Suppressor macrophage treated with lipopolysaccharide for 1 hour (primary cell): ENCODE results near the gene GIT1.

Experiments
- DNase-seq, 3 donors: peaks; one replicate each; pipeline ENCODE4 v3.0.0-alpha.2; 2020 to 2022

The GIT1 gene, protein sequence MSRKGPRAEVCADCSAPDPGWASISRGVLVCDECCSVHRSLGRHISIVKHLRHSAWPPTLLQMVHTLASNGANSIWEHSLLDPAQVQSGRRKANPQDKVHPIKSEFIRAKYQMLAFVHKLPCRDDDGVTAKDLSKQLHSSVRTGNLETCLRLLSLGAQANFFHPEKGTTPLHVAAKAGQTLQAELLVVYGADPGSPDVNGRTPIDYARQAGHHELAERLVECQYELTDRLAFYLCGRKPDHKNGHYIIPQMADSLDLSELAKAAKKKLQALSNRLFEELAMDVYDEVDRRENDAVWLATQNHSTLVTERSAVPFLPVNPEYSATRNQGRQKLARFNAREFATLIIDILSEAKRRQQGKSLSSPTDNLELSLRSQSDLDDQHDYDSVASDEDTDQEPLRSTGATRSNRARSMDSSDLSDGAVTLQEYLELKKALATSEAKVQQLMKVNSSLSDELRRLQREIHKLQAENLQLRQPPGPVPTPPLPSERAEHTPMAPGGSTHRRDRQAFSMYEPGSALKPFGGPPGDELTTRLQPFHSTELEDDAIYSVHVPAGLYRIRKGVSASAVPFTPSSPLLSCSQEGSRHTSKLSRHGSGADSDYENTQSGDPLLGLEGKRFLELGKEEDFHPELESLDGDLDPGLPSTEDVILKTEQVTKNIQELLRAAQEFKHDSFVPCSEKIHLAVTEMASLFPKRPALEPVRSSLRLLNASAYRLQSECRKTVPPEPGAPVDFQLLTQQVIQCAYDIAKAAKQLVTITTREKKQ

DNA sequence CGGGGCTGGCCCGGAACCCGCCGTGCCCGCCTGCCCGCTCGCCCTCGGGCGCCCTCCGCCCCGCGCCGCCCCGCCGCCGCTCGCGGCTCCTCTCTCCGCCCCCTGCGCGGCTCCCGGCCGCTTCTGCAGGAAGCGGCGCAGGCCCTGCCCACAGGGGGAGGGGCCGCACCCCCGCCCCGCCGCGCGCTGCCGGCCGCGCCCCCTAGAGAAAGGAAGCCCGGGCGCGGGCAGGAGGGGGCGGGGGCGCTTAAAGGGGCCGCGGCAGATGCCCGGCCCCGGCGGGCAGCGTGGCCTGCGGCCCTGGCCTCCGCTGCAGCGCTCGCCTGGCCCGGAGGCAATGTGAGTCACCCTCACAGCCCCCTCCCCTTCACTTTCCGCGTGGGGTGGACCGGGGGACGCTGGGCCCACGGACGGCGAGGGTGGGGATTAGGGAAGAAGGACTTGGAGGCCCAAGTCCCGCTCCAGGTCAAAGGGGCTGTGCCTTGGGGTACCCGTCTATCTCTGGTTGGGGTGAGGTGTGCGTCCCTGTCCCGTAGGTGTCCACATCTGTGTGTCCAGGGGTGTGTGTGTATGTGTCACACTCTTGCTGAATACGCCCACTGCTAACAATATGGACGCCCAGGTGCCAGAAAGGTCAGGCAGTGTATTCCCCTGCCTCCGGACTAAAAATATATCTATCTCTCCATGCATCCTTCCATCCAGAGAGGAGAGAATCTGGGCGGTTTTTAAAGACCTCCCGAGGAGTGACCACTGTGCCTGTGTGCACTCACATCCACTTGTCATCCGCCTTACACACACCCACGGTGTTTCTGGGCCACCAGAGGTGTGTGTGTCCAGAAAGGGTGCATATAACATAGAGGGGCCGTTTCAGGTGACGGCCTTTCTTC, at the start of gene GIT1:
Gene GIT1, minus strand, starts transcription at position 125 of the 887 bp plus-strand sequence. CDS start 270 bp downstream, outside the sequence.
- DNase-seq, result peak; percentile 91 to 98 (median 95)

DNA sequence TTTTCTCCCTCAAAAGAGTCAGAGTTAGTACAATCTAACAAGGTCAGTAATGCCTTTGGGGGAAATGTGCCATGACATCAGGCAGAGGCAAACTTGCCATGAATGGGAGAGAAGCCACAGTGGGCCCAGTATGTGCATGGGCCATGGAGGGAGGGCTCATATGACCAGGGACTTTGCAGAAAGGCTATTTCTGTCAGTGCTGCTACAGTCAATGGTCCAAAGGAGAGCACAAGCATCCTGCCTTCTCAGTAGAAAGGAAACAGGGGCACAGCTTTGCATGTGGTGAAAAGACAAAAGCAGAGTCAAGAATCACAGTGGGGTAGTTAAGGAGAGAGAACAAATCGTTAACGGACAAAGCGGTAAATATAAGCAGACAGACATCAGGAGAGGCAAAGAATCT, 44.4 kb upstream of the GIT1 start:
- no peak for DNase-seq

DNA sequence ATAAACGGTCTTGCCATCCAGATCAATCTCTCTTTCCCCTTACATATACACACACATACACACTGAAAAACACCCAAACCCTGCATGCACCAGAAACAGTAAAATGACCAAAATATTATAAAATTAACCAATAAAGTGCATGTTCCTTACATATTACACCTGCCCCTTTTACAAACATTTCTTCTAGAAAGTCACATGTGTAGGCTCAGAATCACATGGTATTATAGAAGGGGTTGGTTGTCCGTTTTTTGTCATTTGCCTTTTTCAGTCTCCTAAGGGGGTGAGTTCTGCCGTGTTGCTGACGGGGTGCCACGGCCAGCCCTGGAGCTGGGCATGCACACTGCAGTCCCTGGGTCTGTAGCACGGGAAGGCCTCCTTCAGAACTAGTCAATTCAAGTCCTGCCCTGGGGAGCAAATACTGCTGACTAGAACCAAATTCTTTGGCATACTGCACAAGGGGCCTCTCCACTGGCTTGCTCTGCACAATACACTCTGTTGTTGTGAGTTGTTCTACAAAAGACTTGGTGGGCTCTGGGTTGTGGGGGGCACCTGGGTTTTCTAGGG, 41.3 kb upstream of the GIT1 start:
- DNase-seq, result no peak

DNA sequence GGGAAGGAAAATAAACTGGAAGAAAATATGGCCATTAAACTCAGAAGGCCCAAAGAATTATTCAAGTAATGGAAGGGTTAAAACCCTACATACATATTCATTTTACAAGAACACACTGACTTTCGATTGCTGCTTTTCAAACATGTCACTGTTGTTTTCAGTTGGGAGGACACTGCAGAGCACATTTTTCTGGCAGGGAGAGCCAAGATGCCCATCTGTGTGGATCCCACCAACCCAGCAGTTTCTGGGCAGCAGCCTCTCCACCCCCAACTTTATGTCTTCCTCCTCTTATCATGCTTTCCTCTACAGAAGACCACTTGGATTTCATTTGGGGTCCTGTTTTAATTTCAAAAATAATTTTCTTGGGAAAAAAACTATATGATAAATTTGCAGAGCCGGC, 40.4 kb upstream of the GIT1 start:
- DNase-seq, result no peak

DNA sequence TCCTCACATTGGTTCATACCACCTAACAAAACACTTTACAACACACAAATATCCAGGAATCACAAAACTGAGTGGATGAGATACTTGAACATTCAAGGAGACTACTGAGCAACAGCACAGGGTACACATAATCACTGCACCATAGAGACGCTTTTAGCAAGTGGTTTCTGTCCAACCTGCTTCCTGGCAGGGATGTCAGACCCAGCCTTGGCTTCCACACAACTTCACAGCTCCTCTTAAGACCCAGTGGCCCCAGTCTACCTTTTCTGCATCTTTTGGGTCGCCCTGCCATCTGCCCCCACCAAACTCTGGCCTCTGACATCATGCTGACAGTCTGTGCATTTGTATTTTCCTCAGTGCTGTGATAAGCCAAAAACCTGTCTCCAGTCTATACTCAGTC, 39.2 kb upstream of the GIT1 start:
- no peak for DNase-seq

DNA sequence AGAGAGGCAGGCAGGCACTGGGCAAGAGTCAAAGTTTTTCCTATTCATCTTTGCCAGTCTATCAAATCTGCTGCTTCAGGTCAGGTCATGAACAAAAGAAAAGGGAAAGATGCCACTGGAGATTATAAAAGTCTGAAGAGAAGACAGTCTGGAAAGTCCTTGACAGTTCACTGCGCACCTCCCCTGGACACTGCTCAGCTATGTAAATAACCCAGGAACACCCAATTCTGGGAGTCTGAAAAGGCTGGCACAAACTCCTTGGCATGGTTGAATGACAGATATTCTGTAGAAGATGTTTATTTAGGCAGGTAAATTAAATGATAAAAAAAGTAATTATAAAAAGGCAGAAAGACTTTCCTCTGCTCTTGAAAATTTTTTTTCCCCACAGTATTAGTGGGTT, 38.5 kb upstream of the GIT1 start:
- no peak for DNase-seq

DNA sequence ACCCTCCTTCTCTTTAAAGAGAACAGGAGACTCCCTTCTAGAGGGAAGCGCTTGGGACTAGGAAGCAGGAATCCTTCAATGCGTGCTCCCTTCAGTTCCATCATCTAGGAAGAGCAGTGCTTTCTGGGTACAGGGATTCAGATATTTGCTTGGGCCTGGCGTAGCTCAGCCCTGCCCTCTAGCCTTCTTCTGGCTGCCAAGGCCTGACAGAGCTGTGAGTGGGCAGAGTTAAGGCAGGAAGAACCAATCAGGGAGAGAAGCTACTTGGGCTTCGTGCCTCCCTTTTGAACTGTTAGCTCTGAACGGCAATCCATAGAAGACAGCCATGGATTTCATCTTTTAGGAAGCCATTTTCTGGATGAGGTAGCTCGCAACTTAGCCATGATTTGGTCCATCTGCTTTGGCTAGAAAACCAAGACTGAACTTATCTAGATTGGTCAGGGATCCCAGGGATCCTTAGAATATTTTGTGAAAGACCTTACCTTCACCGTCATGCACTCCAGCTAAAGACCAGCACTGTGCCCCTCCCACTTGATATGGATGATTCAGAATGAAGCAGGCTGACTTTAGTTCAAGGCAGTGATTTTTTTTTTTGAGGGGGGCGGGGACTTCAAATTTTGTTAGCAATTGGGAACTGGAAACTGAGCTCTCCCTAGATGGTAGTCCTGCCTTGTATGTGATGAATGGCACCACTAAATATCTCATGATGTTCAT, 35.7 kb upstream of the GIT1 start:
- peak in 1 of 3 donors; percentile 20 for DNase-seq

DNA sequence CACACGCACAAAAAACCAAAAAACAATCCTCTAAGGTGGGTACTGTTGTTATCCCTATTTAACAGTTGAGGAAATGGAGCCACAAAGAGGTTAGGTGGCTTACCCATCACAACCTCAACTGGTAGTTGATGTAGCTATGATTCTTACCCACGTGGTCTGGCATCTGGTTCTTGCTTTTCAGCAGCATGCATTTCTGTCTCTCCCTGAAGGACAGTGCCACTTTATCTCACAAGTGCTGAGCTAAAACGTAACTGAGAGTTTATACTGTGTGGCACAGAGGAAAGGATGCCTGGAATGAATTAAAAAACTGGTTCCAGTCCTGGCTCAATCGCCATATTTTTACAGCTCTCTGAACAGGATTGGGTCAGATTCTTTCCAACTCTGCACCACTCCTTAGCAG, 35.1 kb upstream of the GIT1 start:
- no peak for DNase-seq

DNA sequence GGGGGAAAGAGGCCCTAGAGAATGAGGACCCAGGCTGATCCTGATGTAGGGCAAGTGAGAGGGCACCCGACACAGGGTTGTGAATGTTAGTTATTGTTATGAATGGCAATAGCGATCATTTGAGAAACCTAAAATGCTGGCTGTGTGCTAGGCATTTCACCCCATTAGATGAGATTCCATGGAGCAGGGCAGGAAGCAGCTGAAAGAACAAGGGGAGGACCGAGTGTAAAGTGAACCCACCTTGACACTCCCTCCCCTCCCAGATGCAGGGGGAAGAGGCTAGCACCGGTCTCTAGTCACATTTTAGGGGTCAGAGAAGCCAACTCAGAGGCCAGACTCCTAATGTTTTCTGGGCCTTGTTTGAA, 33.8 kb upstream of the GIT1 start:
- no peak for DNase-seq

DNA sequence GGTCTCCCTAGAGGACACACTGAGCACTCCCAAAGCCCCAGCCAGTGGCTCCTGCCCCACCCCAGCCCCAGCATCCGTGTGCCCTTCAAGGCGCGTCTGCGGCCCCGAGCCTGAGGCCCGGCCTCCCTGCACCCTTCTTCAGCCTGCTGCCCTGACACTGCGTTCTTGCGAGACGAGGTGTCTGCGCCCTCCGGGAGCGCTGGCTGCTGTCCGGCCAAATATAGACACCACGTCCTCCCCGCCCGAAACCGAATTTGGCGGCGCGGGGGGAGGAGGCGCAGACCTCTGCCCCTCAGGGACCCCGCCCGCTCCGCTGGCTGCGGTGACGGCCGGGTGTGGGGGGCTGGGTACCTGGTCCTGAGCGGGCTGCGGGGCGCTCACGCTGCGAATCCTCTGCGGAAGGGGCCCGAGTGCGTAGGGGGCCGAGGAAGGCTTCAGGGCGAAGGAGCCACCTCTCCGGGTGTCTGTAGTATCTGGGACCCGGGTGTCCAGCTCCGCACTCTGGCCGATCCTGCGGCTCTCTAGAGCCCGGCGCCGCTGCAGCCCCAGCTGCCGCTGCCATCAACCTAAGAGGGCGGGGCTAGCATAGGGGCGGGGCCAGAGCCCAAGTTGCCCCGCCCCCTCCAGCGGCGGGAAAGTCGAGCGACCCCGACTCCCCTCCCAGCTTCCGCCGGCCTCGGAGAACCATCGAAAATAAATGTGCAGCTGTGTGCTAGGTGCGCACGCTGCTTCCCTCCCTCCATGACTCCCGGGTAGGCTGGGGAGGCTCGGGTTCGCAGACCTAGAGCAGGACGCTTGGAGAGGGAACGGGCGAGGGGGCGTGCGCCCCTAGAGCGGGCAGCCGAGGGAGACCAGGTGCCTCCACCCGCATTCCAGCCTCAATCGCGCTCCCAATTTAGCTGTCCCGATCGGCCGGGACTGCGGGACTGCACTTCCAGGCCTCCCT, 33.2 kb upstream of the GIT1 start, which contains the start of gene CORO6:
Gene CORO6, minus strand, starts transcription at position 576 of the 946 bp plus-strand sequence. CDS start 1,491 bp downstream, outside the sequence.
- DNase-seq, result peak; percentile 50 to 73 (median 58)

DNA sequence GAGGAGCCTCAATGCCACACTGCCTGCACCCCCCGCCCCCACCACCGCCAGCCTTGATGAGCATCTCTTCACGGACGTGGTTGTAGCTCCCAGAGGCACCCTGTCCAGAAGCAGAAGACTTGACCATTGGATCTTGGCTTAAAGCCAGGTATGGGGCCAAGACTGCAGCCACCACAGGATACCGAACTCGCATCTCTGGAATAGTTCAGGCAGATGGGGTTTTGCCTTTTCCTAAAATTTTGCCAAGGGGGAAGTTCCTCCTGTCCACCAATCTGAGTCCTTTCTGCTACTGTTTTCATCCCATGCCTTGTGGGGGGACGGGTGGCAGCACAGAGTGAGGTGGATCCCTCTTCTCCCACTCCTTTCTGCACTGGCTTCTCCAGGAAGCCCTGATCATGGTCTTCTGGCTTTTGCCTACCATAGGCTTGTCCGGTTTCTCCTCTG, 32.3 kb upstream of the GIT1 start:
- no peak for DNase-seq

DNA sequence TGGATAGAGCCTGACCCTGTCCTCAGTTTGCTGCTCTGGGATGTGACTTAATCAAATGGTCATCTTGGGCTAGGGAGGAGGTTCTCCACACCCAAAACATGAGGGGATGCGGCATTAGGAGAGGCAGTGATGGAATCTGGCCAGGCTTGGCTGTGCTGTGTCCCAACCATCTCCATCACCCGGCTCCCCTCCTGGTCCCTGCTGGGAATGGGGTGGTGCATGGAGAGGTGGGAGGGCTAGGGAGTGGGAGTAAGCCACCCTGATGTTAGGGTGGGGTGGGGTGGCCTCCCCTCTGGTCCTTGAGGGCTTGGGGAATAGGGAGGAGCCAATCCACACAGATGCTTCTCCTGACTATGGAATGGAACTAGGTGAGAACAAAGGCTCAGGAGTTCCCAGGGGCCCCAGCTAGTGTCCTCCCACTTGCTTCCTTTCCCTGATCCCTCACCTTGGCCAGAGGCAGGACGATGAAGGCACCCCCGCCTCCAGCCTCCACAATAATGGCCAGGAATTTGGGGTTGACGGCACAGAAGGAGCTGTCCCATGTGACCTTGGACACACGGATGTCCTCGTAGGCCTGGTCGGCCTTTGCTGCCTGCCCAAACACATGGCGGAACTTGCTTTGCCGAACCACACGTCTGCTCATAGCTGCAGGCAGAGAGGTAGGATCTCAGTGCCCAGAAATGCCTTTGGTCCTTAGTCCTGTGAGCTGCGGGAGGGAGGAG, 31.5 kb upstream of the GIT1 start:
- DNase-seq, result no peak

DNA sequence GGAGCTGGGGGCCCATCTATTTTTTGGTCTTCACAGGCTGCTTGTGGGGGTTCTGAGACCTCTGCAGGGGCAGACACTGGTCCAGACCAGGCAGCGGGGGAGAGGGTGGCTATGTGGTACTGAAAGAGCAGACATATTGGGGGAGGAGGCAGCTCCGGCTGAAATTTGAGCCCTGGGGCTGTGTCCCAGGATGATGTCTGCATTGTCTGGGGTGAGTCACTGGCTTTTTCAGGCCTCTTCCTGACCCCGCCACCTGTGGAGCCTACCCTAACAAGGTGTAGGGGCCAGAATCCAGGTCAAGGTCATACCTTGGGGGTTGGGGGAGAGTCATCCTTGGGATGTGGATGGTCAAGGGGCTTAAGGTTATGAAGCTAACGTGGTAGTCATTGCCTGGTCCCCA, 30.8 kb upstream of the GIT1 start:
- DNase-seq, result no peak

DNA sequence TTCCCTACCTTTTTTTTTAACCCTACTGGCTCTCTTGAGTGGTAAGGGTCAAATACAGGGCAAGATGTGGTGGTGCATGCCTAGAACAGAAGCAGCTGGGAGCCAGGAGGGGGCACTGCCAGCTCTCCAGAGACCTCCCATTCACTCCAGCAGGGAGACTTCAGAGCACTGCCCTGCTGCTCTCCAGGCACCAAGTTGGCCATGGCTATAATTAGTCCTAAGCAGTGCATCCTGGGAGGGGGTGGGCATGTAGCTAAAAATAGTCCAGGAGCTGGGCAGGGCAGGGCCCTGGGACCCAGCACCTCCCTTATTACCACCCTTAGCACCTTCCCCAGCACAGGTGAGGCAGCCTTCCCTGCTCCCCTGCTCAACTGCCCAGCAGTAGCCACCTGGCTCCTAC, 29.8 kb upstream of the GIT1 start:
- peak in 2 of 3 donors; percentile 18 to 29 for DNase-seq

DNA sequence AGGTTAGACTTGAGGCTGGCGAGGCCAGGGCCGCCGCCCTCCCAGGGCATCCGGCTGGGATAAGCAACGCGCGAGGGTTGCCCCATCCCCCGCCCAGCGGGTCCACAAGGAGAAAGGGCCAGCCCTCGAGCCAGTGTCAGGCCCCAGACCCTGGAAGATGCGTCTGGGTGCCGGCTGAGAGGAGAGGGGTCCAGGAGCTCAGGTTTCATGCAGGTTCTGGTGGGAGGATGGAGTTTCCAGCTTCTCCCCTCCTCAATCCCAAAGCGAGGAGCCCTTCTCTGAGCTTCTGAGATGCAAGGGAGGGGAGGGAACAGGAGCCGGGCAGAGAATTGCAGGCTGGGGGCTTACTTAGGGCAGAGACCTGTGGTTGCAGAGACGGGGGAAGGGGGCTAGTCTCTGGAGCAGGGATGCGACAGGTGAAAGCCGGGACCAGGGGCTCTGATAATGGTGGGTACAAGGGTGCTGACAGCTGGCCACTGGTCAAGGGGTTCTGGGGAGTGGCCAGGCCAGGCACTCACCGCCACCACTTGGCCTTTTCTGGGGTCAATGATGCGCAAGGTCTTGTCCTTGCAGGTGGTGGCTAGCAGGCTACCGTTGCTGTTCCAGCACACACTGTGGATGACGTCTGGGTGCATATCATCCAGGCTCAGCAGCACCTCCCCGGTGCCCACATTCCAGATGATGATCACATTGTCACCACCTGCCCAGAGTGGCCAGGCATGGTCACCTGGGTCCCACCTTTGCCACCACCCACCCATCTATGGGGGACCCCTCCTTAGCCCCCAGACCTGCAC, 29.0 kb upstream of the GIT1 start:
- DNase-seq, result no peak

DNA sequence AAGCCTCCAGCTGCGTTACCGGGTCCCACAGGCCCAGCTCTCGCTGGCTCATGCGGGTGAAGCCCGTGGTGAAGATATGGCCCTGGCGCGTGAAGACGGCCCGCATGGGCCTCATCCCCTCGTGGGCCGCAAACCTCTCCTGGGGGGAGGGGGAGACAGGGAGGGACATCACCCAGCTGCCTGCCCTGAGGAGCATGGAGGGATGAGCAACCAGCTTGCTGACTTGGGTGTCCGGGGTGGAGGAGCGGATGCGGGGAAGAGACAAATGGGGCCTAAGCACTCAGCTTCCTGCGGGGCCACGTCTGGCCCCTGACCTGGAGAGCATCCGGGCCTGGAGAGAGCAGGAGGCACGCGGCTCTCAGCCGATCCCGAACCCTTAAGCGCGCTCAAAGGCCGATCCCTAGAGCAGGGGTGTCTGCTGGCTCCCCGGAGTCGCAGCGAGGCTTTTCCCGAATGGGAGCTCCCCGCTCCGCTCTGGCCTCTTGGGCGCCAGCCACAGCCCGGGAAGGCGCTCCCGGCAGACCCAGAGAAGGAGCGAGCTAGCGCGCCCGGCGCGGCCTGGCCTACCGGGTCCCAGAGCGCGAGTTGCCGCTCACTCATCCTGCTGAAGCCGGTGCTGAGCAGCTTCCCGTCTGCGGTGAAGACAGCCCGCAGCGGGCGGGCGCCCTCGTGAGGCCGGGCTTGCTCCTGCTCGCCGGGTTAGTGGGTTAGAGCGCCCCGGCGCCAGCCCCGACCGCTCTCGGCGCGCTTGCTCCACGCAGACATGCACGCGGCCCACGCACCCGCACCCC, 28.2 kb upstream of the GIT1 start:
- DNase-seq, result peak; percentile 89 to 95 (median 93)

DNA sequence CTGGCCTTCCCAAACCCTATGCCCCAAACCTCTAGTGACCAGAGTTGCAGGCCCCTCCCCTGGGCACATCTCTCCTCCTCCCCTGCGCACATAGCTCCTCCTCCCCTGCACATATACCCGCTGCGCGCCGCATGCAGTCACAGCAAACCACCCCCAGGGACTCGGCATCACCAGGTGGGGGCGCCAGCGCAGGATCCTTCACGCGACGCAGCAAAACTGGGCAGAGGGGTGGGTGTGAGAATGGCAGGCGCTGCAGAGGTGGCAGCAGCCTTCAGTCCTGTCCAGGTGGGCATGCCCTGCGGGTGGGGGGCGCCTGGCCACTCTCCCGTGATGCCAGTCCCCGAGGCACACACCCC, 27.7 kb upstream of the GIT1 start:
- DNase-seq, result peak; percentile 85 to 93 (median 87)

DNA sequence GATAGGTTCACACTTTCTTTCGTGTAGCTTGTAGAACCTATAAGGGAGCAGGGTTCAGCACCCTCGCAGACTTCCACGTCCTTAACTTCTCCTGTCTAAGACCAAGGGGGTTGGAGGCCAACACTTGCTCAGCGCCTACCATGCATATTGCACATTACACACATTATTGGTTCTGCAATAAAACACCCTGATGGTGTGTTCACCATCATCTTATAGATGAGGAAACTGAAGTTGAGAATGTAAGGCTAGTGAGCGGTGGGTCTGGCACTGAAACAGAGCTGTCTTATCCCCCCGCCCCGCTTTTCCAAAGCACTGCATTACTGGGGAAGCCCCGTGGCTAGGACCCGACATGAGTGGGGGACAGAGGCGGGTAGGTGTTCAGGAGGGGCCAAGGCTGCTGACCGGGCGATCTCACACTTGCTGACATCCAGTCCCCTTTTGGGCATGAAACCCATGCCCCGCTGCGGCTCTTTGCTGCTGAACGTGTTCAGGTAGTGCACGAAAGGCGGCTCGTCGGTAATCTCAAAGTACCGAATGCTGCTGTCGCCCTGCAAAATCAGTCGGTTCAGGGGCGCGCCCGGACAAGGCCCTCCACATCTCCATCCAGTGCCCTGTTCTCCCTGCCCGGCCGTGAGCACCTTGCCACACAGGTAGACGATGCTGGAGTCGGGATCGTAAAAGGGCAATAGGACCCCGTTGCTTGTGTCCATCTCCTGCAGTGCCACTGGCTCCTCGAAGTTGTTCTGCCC, 27.0 kb upstream of the GIT1 start:
- DNase-seq, result no peak
